ENCODE data around the gene RAB25.

The RAB25 gene

GRCh38 chr1:156081180-156081916 is 20.4 kb downstream of the RAB25 start:
- Histone ChIP-seq H3K9me3 (ENCODE audit: control insufficient read depth, insufficient read depth, low read length) (no peaks in the 10 kb centered on the region), H3K4me1 (ENCODE audit: control insufficient read depth, low read length) (peaks cover 40% of the 10 kb centered on the region), H3K9me2 (replicated peaks; ENCODE audit: control insufficient read depth, low read length) (no peaks in the 10 kb centered on the region), H3K4me3 (ENCODE audit: low read length) (peak overlapping the region; percentile 77), H3K27me3 (ENCODE audit: control insufficient read depth, low read length) (peaks cover 22% of the 10 kb centered on the region), H3K79me2 (ENCODE audit: control insufficient read depth, low read length) (peaks cover 2% of the 10 kb centered on the region), H4K20me1 (ENCODE audit: control insufficient read depth, insufficient read depth, low read depth, low read length) (no peaks in the 10 kb centered on the region), H3K27ac (ENCODE audit: low read depth, low read length) (no peak overlapping the region), H3F3A (ENCODE audit: control insufficient read depth, insufficient read depth) (peaks cover 23% of the 10 kb centered on the region), H3K36me3 (ENCODE audit: control insufficient read depth, low read length) (peaks cover 4% of the 10 kb centered on the region; the same call in 1 of the 2 replicates), H3K4me2 (ENCODE audit: low read length) (peak overlapping the region; percentile 81)
- TF ChIP-seq, protein P1, sequence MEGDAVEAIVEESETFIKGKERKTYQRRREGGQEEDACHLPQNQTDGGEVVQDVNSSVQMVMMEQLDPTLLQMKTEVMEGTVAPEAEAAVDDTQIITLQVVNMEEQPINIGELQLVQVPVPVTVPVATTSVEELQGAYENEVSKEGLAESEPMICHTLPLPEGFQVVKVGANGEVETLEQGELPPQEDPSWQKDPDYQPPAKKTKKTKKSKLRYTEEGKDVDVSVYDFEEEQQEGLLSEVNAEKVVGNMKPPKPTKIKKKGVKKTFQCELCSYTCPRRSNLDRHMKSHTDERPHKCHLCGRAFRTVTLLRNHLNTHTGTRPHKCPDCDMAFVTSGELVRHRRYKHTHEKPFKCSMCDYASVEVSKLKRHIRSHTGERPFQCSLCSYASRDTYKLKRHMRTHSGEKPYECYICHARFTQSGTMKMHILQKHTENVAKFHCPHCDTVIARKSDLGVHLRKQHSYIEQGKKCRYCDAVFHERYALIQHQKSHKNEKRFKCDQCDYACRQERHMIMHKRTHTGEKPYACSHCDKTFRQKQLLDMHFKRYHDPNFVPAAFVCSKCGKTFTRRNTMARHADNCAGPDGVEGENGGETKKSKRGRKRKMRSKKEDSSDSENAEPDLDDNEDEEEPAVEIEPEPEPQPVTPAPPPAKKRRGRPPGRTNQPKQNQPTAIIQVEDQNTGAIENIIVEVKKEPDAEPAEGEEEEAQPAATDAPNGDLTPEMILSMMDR (IDR thresholded peaks at IDR 0.05; ENCODE audit: low read depth, low read length, poor library complexity, severe bottlenecking) = no peak
- no peak for TF ChIP-seq EZH2phosphoT487 (IDR thresholded peaks at IDR 0.05; ENCODE audit: borderline replicate concordance, low read length)

- Histone ChIP-seq H3K9me3 (ENCODE audit: control insufficient read depth, insufficient read depth, low read length) (no peaks in the 10 kb centered on the region), H3K79me2 (ENCODE audit: control insufficient read depth, low read length) (no peaks in the 10 kb centered on the region), H3K27me3 (ENCODE audit: control insufficient read depth, low read length) (peaks cover 22% of the 10 kb centered on the region), H3K4me1 (ENCODE audit: control insufficient read depth, low read length) (peaks cover 37% of the 10 kb centered on the region), H4K20me1 (ENCODE audit: control insufficient read depth, insufficient read depth, low read depth, low read length) (no peaks in the 10 kb centered on the region), H3F3A (ENCODE audit: control insufficient read depth, insufficient read depth) (peaks cover 23% of the 10 kb centered on the region), H3K36me3 (ENCODE audit: control insufficient read depth, low read length) (peaks cover 2% of the 10 kb centered on the region; the same call in 1 of the 2 replicates), H3K4me3 (ENCODE audit: low read length) (peak overlapping the region; percentile 77), H3K9me2 (replicated peaks; ENCODE audit: control insufficient read depth, low read length) (no peaks in the 10 kb centered on the region), H3K27ac (ENCODE audit: low read depth, low read length) (no peak overlapping the region), H3K4me2 (ENCODE audit: low read length) (peak overlapping the region; percentile 81)
- TF ChIP-seq EZH2phosphoT487 (IDR thresholded peaks at IDR 0.05; ENCODE audit: borderline replicate concordance, low read length) = no peak
- TF ChIP-seq, protein P1 (IDR thresholded peaks at IDR 0.05; ENCODE audit: low read depth, low read length, poor library complexity, severe bottlenecking) = no peak
Observed at GRCh38 chr1:156081917-156082308, 21.0 kb downstream of the RAB25 start.

GRCh38 chr1:156082309-156083091 is 21.5 kb downstream of the RAB25 start, which contains the start of gene MEX3A:
Gene MEX3A, minus strand, starts transcription at chr1:156082465. Its CDS starts 467 bp downstream, at chr1:156081998.
- peaks cover 32% of the 10 kb centered on the region for H3K4me1 ChIP-seq (ENCODE audit: control insufficient read depth, low read length)
- H3K27ac ChIP-seq (ENCODE audit: low read depth, low read length) = no peak within 1 kb of the TSS
- H3K27me3 ChIP-seq (ENCODE audit: control insufficient read depth, low read length) = peaks cover 22% of the 10 kb centered on the region

More at GRCh38 chr1:156082309-156083091, 21.5 kb downstream of the RAB25 start, which contains the start of gene MEX3A:
- Histone ChIP-seq H3F3A (ENCODE audit: control insufficient read depth, insufficient read depth) (peaks cover 22% of the 10 kb centered on the region), H3K9me2 (replicated peaks; ENCODE audit: control insufficient read depth, low read length) (no peaks in the 10 kb centered on the region), H3K9me3 (ENCODE audit: control insufficient read depth, insufficient read depth, low read length) (no peaks in the 10 kb centered on the region), H3K4me2 (ENCODE audit: low read length) (peak within 1 kb of the TSS; percentile 81), H3K36me3 (ENCODE audit: control insufficient read depth, low read length) (no peaks in the 10 kb centered on the region), H3K4me3 (ENCODE audit: low read length) (peak within 1 kb of the TSS; percentile 77), H3K79me2 (ENCODE audit: control insufficient read depth, low read length) (no peaks in the 10 kb centered on the region), H4K20me1 (ENCODE audit: control insufficient read depth, insufficient read depth, low read depth, low read length) (no peaks in the 10 kb centered on the region)
- TF ChIP-seq, protein P1 (IDR thresholded peaks at IDR 0.05; ENCODE audit: low read depth, low read length, poor library complexity, severe bottlenecking) = no peak
- TF ChIP-seq EZH2phosphoT487 (IDR thresholded peaks at IDR 0.05; ENCODE audit: borderline replicate concordance, low read length) = no peak

Measured in DOHH2 (cell line).